HCT116 (cell line): ENCODE results near the gene TRABD. TPM values are rescaled to one million over a fixed set of nuclear protein-coding genes. Genes with fewer than 3 reads are reported as not detected.

Experiments used
- ATAC-seq: fragments of 200-7000 bp; cut with Tn5 transposase; 2 replicates; pipeline ENCODE4 v1.9.1; 2020; ENCODE audit warnings: mild to moderate bottlenecking, moderate library complexity
- BruUV-seq: library from RNA; stranded (reverse); fragments of 400-500 nt; replicated peaks from 2 replicates; lab custom pipeline; 2021; lab: Mats Ljungman, UMichigan
- CTCF ChIA-PET: fragments of 300-600 bp; sonication (Branson Sonifier 250); formaldehyde crosslinking; loops from one replicate; lab custom pipeline; 2021; ENCODE audit warnings: antibody characterized with exemption; lab: Charles Lee
- POLR2A ChIA-PET: fragments of 300-600, 350-600 bp; sonication (Branson Sonifier 250); formaldehyde crosslinking; loops from one replicate; lab custom pipeline; 2021; ENCODE audit warnings: antibody characterized with exemption; lab: Charles Lee
- RAD21 ChIA-PET, 2 experiments: fragments of 300-600 bp; sonication (Branson Sonifier 250); formaldehyde crosslinking; loops; one replicate each; lab custom pipeline; 2023; ENCODE audit warnings: low total read pairs in 2 of 2; ENCODE audit not compliant: uncharacterized antibody in 2 of 2, unreplicated experiment in 2 of 2, low non-redundant PET in 1 of 2; lab: Charles Lee
- DNase-seq: peaks from one replicate; pipeline ENCODE4 v3.0.0-alpha.2; 2010; ENCODE audit warnings: low read depth, low spot score
- H2AFZ ChIP-seq: fragments of 200-600 bp; shearing (Covaris generic), sonication (generic); 2 replicates; pipeline ENCODE4 v1.6.1; 2017; ENCODE audit warnings: low read depth, mixed run types, mixed read lengths, antibody characterized with exemption, low read length; ENCODE audit not compliant: poor library complexity, severe bottlenecking
- H3K27ac ChIP-seq: 2 replicates; pipeline ENCODE4 v1.5.1; 2012; ENCODE audit warnings: low read depth, low read length
- H3K27me3 ChIP-seq: fragments of 200-600 bp; sonication (generic); 2 replicates; pipeline ENCODE4 v1.6.1; 2016; ENCODE audit warnings: mixed run types, low read length, mixed read lengths; ENCODE audit not compliant: insufficient read depth
- H3K36me3 ChIP-seq, 2 experiments: fragments of 200-500 bp in 1 of 2; fragments of 200-600 bp in 1 of 2; sonication (Bioruptor generic) in 1 of 2; sonication (generic) in 1 of 2; 2 replicates each; pipeline versions ENCODE4 v1.5.1 to v1.6.1; 2014 to 2016; ENCODE audit warnings: low read length in 2 of 2, inconsistent platforms in 1 of 2, mixed read lengths in 1 of 2, mixed run types in 1 of 2; ENCODE audit not compliant: insufficient read depth in 2 of 2, control insufficient read depth in 1 of 2
- H3K4me1 ChIP-seq, 2 experiments: fragments of 200-600 bp in 1 of 2; sonication (generic) in 1 of 2; 2 replicates each; pipeline versions ENCODE4 v1.5.1 to v1.6.1; 2012 to 2017; ENCODE audit warnings: low read length in 2 of 2, inconsistent platforms in 1 of 2, mild to moderate bottlenecking in 1 of 2, mixed read lengths in 1 of 2, mixed run types in 1 of 2, moderate library complexity in 1 of 2; ENCODE audit not compliant: insufficient read depth in 2 of 2, control insufficient read depth in 1 of 2
- H3K4me2 ChIP-seq: fragments of 200-600 bp; sonication (generic); 2 replicates; pipeline ENCODE4 v1.6.1; 2017; ENCODE audit warnings: mixed run types, low read length, mixed read lengths
- H3K4me3 ChIP-seq, 2 experiments: fragments of 200-600 bp in 1 of 2; sonication (generic) in 1 of 2; replicated peaks in 1 of 2; 2 replicates each; pipeline ENCODE4 v1.5.1; 2011 to 2016; ENCODE audit warnings: low read length in 2 of 2, control low read depth in 1 of 2, low read depth in 1 of 2, mild to moderate bottlenecking in 1 of 2, mixed read lengths in 1 of 2, mixed run types in 1 of 2
- H3K79me2 ChIP-seq: fragments of 200-600 bp; sonication (generic); 2 replicates; pipeline ENCODE4 v1.6.1; 2017; ENCODE audit warnings: mild to moderate bottlenecking, mixed run types, low read length, moderate library complexity, mixed read lengths; ENCODE audit not compliant: insufficient read depth
- H3K9ac ChIP-seq: fragments of 200-600 bp; sonication (generic); 2 replicates; pipeline ENCODE4 v1.6.1; 2016; ENCODE audit warnings: low read length, mixed read lengths
- H3K9me2 ChIP-seq: fragments of 200-600 bp; sonication (generic), shearing (Covaris generic); 2 replicates; pipeline ENCODE4 v1.6.1; 2017; ENCODE audit warnings: mixed run types, mild to moderate bottlenecking, moderate library complexity; ENCODE audit not compliant: insufficient read depth
- H3K9me3 ChIP-seq, 2 experiments: fragments of 200-500 bp in 1 of 2; fragments of 200-600 bp in 1 of 2; sonication (Bioruptor generic) in 1 of 2; sonication (generic) in 1 of 2; 2 replicates each; pipeline ENCODE4 v1.6.1; 2014 to 2017; ENCODE audit warnings: low read length in 2 of 2, mixed read lengths in 2 of 2, inconsistent platforms in 1 of 2, low read depth in 1 of 2, mild to moderate bottlenecking in 1 of 2, mixed run types in 1 of 2, moderate library complexity in 1 of 2; ENCODE audit not compliant: control insufficient read depth in 1 of 2, insufficient read depth in 1 of 2
- H4K20me1 ChIP-seq: fragments of 200-600 bp; sonication (generic), shearing (Covaris generic); 2 replicates; pipeline ENCODE4 v1.6.1; 2017; ENCODE audit warnings: mixed run types, mild to moderate bottlenecking, moderate library complexity; ENCODE audit not compliant: insufficient read depth
- CBX3 ChIP-seq: IDR thresholded peaks from 2 replicates; pipeline ENCODE4 v1.6.1; 2012; ENCODE audit warnings: low read depth
- ELF1 ChIP-seq: IDR thresholded peaks from 2 replicates; pipeline ENCODE4 v1.6.1; 2012; ENCODE audit warnings: low read depth, borderline replicate concordance
- EZH2phosphoT487 ChIP-seq: fragments of 200-600 bp; IDR thresholded peaks from 2 replicates; pipeline ENCODE4 v1.6.1; 2018; ENCODE audit warnings: antibody characterized with exemption, borderline replicate concordance
- FOSL1 ChIP-seq: IDR thresholded peaks from 2 replicates; pipeline ENCODE4 v1.6.1; 2012; ENCODE audit warnings: low read depth
- JUND ChIP-seq: IDR thresholded peaks from 2 replicates; pipeline ENCODE4 v1.6.1; 2012
- MAX ChIP-seq: IDR thresholded peaks from 2 replicates; pipeline ENCODE4 v1.6.1; 2012
- POLR2A ChIP-seq: IDR thresholded peaks from 2 replicates; pipeline ENCODE4 v1.7.0; 2011; ENCODE audit warnings: borderline replicate concordance; ENCODE audit not compliant: insufficient read depth, insufficient read length; ENCODE audit errors: extremely low read depth
- RAD21 ChIP-seq: IDR thresholded peaks from 2 replicates; pipeline ENCODE4 v1.6.1; 2012; ENCODE audit warnings: low read depth, mild to moderate bottlenecking
- SIN3A ChIP-seq: IDR thresholded peaks from 2 replicates; pipeline ENCODE4 v1.6.1; 2012; ENCODE audit warnings: low read depth
- SP1 ChIP-seq: IDR thresholded peaks from 2 replicates; pipeline ENCODE4 v1.6.1; 2012; ENCODE audit warnings: low read depth
- SRF ChIP-seq: IDR thresholded peaks from 2 replicates; pipeline ENCODE4 v1.6.1; 2012; ENCODE audit warnings: low read depth
- TCF7L2 ChIP-seq: IDR thresholded peaks from 2 replicates; pipeline ENCODE4 v1.7.0; 2011; ENCODE audit warnings: borderline replicate concordance, inconsistent platforms; ENCODE audit not compliant: insufficient read depth, insufficient read length; ENCODE audit errors: extremely low read depth
- YY1 ChIP-seq: IDR thresholded peaks from 2 replicates; pipeline ENCODE4 v1.6.1; 2011; ENCODE audit warnings: low read length, low read depth, moderate library complexity, mild to moderate bottlenecking; ENCODE audit not compliant: insufficient replicate concordance; ENCODE audit errors: extremely low read depth
- intact Hi-C: fragments of 100-400 bp; cut with micrococcal nuclease; formaldehyde crosslinking; loops from 2 replicates; pipeline ENCODE4 v1.10.0; 2022
- total RNA-seq: library from RNA; stranded (reverse); gene quantifications from one replicate; pipeline ENCODE4 v1.2.1, GENCODE V29; 2021; ENCODE audit not compliant: unreplicated experiment
- TF ChIP-seq, protein P1 (sequence below): IDR thresholded peaks from 2 replicates; pipeline ENCODE4 v1.6.1; 2012

TRABD gene
- total RNA-seq, 1 experiment from 2014 or later, result 90.3 TPM

- RAD21 ChIA-PET, result no interaction called here
- POLR2A ChIA-PET, result no interaction called here
- no peaks in the 10 kb centered on the region for H3K79me2 ChIP-seq
- H3K27me3 ChIP-seq, result no peaks in the 10 kb centered on the region
- no peaks in the 10 kb centered on the region for H4K20me1 ChIP-seq
- H2AFZ ChIP-seq, result no peak overlapping the region
- H3K4me2 ChIP-seq, result no peak overlapping the region
- CTCF ChIA-PET, result no interaction called here
- intact Hi-C loops, result no loop called here
- no peaks in the 10 kb centered on the region for H3K9me2 ChIP-seq
- H3K4me1 ChIP-seq, result peaks cover 0 to 8% of the 10 kb centered on the region in 2 experiments; a peak in 3 of 4 replicates
- no peak overlapping the region for H3K9ac ChIP-seq
- BruUV-seq, result no TSS peak
- no peaks in the 10 kb centered on the region for H3K9me3 ChIP-seq
- peaks cover 17 to 36% of the 10 kb centered on the region in 2 experiments; a peak in 3 of 4 replicates for H3K36me3 ChIP-seq
- H3K4me3 ChIP-seq, result no peak overlapping the region
- no peak overlapping the region for H3K27ac ChIP-seq
- ATAC-seq, result no peak
- DNase-seq, result no peak
- TF ChIP-seq CBX3 (no peak), SRF (no peak), RAD21 (no peak), YY1 (no peak), SIN3A (no peak), SP1 (no peak), FOSL1 (no peak), ELF1 (no peak), TCF7L2 (no peak), EZH2phosphoT487 (no peak), POLR2A (no peak), MAX (no peak), JUND (no peak)
- TF ChIP-seq, protein P1, sequence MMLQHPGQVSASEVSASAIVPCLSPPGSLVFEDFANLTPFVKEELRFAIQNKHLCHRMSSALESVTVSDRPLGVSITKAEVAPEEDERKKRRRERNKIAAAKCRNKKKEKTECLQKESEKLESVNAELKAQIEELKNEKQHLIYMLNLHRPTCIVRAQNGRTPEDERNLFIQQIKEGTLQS, result no peak
- TF ChIP-seq, all 23 proteins: peak for 0
These were observed 38.4 kb downstream of the TRABD start for GRCh38 chr22:50224071-50224470.
